HG03060 (cell line): ENCODE results near the gene GMDS.
"Not testable (repeated sequence)": the region's sequence is repeated elsewhere in the genome, so short reads cannot be mapped to it uniquely, and the experiment has no call there.

Experiments used
- ATAC-seq: cut with Tn5 transposase; IDR thresholded peaks from one replicate; pipeline ENCODE4 v1.9.1; 2021; ENCODE audit warnings: low read depth, moderate number of reproducible peaks; ENCODE audit not compliant: unreplicated experiment

GMDS gene

GRCh38 chr6:1850121-1850839, 395.1 kb downstream of the GMDS start:
- ATAC-seq: no peak

- no peak for ATAC-seq
These were observed 395.7 kb downstream of the GMDS start for GRCh38 chr6:1849691-1850090.

- no peak for ATAC-seq
These were observed 396.7 kb downstream of the GMDS start for GRCh38 chr6:1848752-1849151.

- no peak for ATAC-seq
These were observed 398.8 kb downstream of the GMDS start for GRCh38 chr6:1846611-1847010.

- not testable (repeated sequence) for ATAC-seq
These were observed 399.9 kb downstream of the GMDS start for GRCh38 chr6:1845543-1845942.

GRCh38 chr6:1842334-1842733, 403.1 kb downstream of the GMDS start:
- no peak for ATAC-seq

- no peak for ATAC-seq
These were observed 404.3 kb downstream of the GMDS start for GRCh38 chr6:1841136-1841535.

GRCh38 chr6:1840491-1841121, 404.8 kb downstream of the GMDS start:
- no peak for ATAC-seq

GRCh38 chr6:1839361-1839760, 406.0 kb downstream of the GMDS start:
- ATAC-seq: no peak

- ATAC-seq: no peak
These were observed 406.7 kb downstream of the GMDS start for GRCh38 chr6:1838604-1839213.

GRCh38 chr6:1837826-1838225, 407.6 kb downstream of the GMDS start:
- no peak for ATAC-seq

- no peak for ATAC-seq
These were observed 408.7 kb downstream of the GMDS start for GRCh38 chr6:1836690-1837089.

GRCh38 chr6:1834646-1835516, 410.5 kb downstream of the GMDS start:
- ATAC-seq: no peak

- ATAC-seq: no peak
These were observed 411.2 kb downstream of the GMDS start for GRCh38 chr6:1834207-1834606.

- no peak for ATAC-seq
These were observed 412.3 kb downstream of the GMDS start for GRCh38 chr6:1832844-1833787.

GRCh38 chr6:1832358-1832757, 413.0 kb downstream of the GMDS start:
- no peak for ATAC-seq

GRCh38 chr6:1827984-1828793, 417.2 kb downstream of the GMDS start:
- ATAC-seq: no peak

GRCh38 chr6:1825926-1826325, 419.5 kb downstream of the GMDS start:
- no peak for ATAC-seq

- ATAC-seq: no peak
These were observed 420.1 kb downstream of the GMDS start for GRCh38 chr6:1825277-1825676.
